NCI-H446 treated with DMSO at 0.1 percent for 48 hours (cell line): ENCODE data around the gene HSD11B2.
A peak's percentile ranks its signal among the peaks of the same experiment; 100 is the strongest.

ENCODE experiments used
- DNase-seq: peaks from one replicate; lab custom pipeline; 2025; lab: John Stamatoyannopoulos, UW

Gene HSD11B2

GRCh38 chr16:67477960-67478554, 47.1 kb downstream of the HSD11B2 start:
- DNase-seq, result no peak

- peak; percentile 82 for DNase-seq
Measured at GRCh38 chr16:67480833-67481560, 50.1 kb downstream of the HSD11B2 start, which contains the start of gene ATP6V0D1. Gene ATP6V0D1, minus strand, starts transcription at chr16:67481157. Its CDS starts 71 bp downstream, at chr16:67481086.

GRCh38 chr16:67481561-67482232, 50.8 kb downstream of the HSD11B2 start:
- no peak for DNase-seq

- DNase-seq, result no peak
Measured at GRCh38 chr16:67482233-67482924, 51.5 kb downstream of the HSD11B2 start.

GRCh38 chr16:67483150-67483549, 52.2 kb downstream of the HSD11B2 start, which contains the start of gene AGRP:
Gene AGRP, minus strand, starts transcription at chr16:67483547. Its CDS starts 149 bp downstream, at chr16:67483398.
- no peak for DNase-seq

GRCh38 chr16:67483731-67484525, 53.0 kb downstream of the HSD11B2 start:
- no peak for DNase-seq

GRCh38 chr16:67486805-67487204, 55.9 kb downstream of the HSD11B2 start:
- no peak for DNase-seq
